Stimulated activated CD8-positive, alpha-beta memory T cell treated with anti-CD3 and anti-CD28 coated beads, Interleukin-15, amount 100 ng/mL, for 48 hours (primary cell): ENCODE measurements around the gene FAM107B.
"Not testable (repeated sequence)": the region's sequence is repeated elsewhere in the genome, so short reads cannot be mapped to it uniquely, and the experiment has no call there.

ENCODE experiments used
- DNase-seq, 2 donors: peaks; one replicate each; pipeline ENCODE4 v3.0.0-alpha.2; 2020; ENCODE audit warnings: low read depth in 2 of 2

The FAM107B gene

GRCh38 chr10:14774797-14775196 lies at the start of gene FAM107B:
Gene FAM107B (minus strand): TSS chr10:14774897. CDS start chr10:14774663, 234 bp downstream.
- no peak for DNase-seq

- DNase-seq = no peak
Measured at GRCh38 chr10:14823966-14824365, 49.3 kb upstream of the FAM107B start.

DNA sequence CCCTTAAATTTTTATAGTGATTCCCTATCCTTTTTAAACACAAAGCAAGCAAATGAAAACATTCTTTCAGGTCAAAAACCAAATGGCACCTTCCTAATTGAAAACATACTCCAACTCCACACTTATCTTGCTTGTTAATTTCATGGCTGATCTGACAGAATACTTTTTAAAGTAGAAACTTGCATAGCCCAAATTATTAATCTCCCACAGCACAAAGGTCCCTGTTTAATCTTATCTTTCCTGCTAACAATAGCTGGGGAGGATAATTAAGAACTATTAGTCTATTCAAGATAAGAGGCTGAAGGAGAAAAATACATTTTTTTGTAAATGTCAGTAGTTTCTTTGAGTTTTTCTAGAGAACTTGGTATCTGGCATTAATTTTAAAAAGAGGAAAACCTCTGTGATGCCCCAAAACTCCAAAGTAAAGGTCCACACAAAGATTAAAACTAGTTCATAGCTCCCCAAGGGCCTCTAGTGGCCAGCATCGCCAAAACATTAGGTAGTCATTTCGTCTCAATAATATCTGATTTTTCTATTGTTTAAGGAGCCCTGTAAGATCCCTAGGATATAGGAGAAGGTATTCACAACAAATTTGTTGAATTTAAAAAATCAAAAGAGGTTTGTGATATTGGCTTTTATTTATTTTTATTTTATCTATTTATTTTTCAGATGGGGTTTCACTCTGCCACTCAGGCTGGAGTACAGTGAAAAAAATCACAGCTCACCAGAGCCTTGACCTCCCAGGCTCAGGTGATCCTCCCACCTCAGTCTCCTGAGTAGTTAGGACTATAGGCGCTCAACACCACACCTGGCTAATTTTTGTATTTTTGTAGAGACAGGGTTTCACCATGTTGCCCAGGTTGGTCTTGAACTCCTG lies 48.4 kb upstream of the FAM107B start:
- DNase-seq = no peak

GRCh38 chr10:14821635-14822375 lies 47.1 kb upstream of the FAM107B start:
- no peak for DNase-seq

- no peak for DNase-seq
Measured at GRCh38 chr10:14820775-14821154, 46.1 kb upstream of the FAM107B start.

- DNase-seq = no peak
Measured at GRCh38 chr10:14820010-14820774, 45.5 kb upstream of the FAM107B start.

GRCh38 chr10:14816717-14817116 lies 42.0 kb upstream of the FAM107B start:
- not testable (repeated sequence) for DNase-seq

- no peak for DNase-seq
Measured at GRCh38 chr10:14815681-14816080, 41.0 kb upstream of the FAM107B start.

DNA sequence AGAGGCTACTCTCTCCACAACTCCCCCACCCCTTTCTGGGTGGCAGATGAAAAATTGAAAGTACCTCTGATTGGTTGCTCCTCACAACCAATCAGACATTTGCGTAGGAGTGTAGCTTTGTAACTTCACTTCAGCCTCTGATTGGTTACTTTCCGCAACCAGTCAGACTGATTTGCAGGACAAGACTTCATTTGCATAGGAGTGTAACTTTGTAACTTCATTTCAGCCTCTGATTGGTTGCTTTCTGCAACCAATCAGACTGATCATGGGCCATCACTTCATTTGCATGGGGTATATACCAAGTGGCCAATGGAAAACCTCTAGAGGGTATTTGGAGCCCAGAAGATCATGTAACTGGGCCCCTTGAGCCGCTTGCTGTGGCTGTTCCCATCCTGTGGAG lies 37.6 kb upstream of the FAM107B start:
- no peak for DNase-seq

- DNase-seq = no peak
Measured at GRCh38 chr10:14810969-14811953, 36.6 kb upstream of the FAM107B start.

DNA sequence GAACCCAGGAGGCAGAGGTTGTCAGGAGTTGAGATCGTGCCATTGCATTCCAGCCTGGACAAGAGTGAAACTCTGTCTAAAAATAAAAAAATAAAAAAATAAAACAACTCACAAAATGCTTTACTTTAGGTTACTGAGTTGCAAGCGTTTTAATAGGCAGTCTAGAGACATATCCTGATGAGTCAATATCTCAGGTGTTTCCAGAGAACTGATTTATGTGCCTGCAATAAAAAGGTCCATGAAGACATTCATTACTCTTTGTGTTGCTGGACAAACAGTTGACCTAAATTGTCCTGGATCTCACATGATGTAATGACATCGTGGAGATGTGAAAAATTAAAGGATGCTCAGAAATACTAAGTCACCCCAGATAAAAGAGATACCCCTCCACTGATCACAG lies 31.6 kb upstream of the FAM107B start:
- no peak for DNase-seq

GRCh38 chr10:14803827-14804226 lies 29.1 kb upstream of the FAM107B start:
- DNase-seq = no peak

DNA sequence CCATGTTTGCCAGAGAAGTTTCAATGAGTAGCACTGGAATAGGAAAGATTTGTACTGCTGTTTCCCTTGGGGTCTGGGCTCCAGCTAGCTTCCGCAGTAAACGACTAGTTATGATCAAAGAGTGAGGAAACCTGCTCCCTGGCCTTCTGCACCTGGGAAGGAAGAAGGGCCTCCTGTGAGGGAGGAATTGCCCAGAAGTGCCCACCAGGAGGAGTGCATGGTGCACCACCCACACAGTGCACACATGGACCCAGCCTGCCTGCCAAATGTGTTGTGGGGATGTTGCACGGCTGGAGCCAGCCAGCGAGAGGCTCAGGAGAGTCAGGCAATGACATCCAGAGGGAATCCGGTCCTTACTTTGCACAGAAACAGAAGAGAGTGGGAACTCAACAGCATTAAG lies 27.0 kb upstream of the FAM107B start:
- no peak for DNase-seq

DNA sequence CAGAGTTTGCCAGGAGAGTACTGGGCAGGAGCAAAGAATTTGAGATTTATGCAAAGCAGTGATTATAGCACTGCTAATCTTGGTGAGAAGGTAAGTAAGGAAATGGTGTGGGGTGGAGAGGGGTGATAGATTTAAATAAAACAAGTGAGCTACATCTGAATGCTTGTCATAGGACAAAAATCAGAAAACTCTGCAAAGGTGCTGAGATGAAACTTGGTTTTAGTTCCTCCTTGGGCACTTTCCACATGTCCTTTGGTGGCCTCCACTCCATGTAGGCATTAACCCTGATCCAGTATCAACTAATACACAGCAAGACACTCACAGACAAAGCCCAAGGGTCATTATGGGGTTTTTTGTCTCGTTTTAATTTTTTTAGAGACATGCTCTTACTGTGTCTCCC lies 25.7 kb upstream of the FAM107B start:
- DNase-seq = no peak

DNA sequence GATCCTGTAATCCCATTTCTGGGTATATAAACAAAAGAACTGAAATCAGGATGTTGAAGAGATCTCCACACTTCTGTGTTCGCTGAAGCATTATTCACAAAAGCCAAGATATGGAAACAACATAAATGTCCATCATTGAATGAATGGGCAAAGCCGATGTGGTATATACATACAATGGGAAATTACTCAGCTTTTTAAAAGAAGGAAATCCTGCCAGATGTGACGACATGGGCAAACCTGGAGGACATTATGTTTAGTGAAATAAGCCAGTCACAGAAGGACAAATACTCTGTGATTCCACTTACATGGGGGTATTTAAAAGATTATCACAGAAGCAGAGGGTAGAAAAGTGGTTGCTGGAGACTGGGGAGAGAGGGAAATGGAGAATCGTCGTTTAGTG lies 23.9 kb upstream of the FAM107B start:
- no peak for DNase-seq

- no peak for DNase-seq
Measured at GRCh38 chr10:14787938-14788337, 13.2 kb upstream of the FAM107B start.

DNA sequence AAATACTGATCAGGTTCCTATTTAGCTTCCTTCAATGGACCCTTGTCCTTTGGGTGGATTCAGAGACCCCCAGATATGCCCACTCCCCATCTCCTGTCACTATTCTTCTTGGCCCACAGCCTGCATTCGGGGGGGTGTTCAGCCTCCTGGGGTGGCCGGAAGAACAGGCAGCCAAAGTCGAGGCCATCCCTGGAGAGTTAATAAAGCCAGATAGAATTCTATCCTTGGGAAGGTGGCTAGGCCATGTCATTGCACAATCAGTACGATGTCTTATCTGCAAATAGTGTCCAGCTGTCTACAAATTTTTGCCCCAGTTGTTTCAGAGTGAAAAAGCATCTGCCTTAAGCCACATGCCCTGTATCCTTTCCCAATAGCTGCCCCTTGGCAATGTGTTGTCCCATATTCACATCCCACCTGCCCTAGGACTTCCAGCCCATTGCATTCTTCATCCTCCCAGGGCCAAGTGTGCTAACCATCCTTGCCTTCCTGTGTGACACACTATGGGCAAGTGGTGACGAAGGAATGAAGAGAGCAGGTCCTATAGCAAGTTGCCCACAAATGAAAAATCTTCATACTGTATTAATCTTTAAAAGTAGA lies 9.9 kb upstream of the FAM107B start:
- DNase-seq = no peak

GRCh38 chr10:14782691-14783363 lies 8.1 kb upstream of the FAM107B start:
- no peak for DNase-seq

- DNase-seq = no peak
Measured at GRCh38 chr10:14781763-14782162, 7.1 kb upstream of the FAM107B start.

DNA sequence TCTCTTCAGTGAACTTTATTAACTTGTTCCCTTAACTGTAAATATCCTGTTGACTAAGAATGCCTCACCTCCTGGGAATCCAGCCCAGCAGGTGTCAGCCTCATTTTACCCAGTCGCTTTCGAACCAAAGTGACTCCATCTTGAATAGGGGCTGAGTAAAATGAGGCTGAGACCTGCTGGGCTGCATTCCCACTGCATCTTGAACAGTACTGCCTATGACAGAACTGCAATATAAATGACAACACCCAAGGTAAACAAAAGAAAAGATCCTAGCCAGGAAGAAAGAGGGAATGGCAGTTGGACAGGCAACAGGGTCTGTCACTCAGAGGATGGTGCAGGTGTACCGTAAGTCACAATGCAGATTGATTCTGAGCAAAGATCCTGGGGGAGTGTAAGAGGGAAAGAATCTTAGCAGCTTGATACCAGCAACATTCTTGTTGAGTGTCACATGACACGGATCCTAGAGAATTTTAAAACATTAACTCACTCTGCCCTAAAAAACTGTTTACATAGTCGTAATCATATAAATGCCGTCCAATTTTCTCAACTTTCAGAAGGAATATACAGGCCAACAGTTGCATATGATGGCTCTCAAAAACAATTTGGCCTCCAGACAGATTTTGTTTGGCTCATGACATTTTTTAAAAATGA lies 4.4 kb upstream of the FAM107B start:
- DNase-seq = no peak
